ENCODE measurements around the gene MYO3B. TPM values are rescaled to one million over a fixed set of nuclear protein-coding genes. Genes with fewer than 3 reads are reported as not detected.
A peak's percentile ranks its signal among the peaks of the same experiment; 100 is the strongest.

The MYO3B gene
- total RNA-seq, 3 donors from 2014 or later (not counting 1 experiment from before 2014, with no cell fraction given): 0.68 to 0.88 (median 0.75) TPM

- no CpG with 5 or more reads among the region's 1 CpG for WGBS (ENCODE audit: insufficient coverage)
- Histone ChIP-seq H3K27ac (ENCODE audit: low read length) (no peak overlapping the region), H3K36me3 (ENCODE audit: control insufficient read depth, insufficient read depth, low read length) (no peaks in the 10 kb centered on the region), H3K4me1 (ENCODE audit: control insufficient read depth, insufficient read depth, low read length) (peaks cover 10% of the 10 kb centered on the region), H3K9me3 (ENCODE audit: control insufficient read depth, insufficient read depth, low read length) (no peaks in the 10 kb centered on the region), H3K27me3 (ENCODE audit: control insufficient read depth, insufficient read depth, low read length) (no peaks in the 10 kb centered on the region), H3K4me3 (ENCODE audit: low read length) (no peak overlapping the region)
- H3K4me1 Mint-ChIP-seq: peaks cover 13 to 23% of the 10 kb centered on the region in 2 donors
- peak overlapping the region in 1 of 2 donors; percentile 51 for H3K27ac Mint-ChIP-seq
- H3K36me3 Mint-ChIP-seq: peaks cover 3% of the 10 kb centered on the region
- no peak overlapping the region for H3K4me3 Mint-ChIP-seq
- peaks cover 0 to 7% of the 10 kb centered on the region in 2 donors for H3K27me3 Mint-ChIP-seq (ENCODE audit: low read depth in 2 of 2)
- DNase-seq (no peak), ATAC-seq (no peak)
- no peaks in the 10 kb centered on the region for H3K9me3 Mint-ChIP-seq
- no peak for TF ChIP-seq CTCF (IDR thresholded peaks at IDR 0.05)
- intact Hi-C loops (cut with micrococcal nuclease): no loop called here
These were observed 123.0 kb downstream of the MYO3B start for GRCh38 chr2:170300993-170301392.

GRCh38 chr2:170301626-170302025 lies 123.7 kb downstream of the MYO3B start:
- no peaks in the 10 kb centered on the region for H3K36me3 ChIP-seq (ENCODE audit: control insufficient read depth, insufficient read depth, low read length)
- ATAC-seq: peak; percentile 62 to 95 (median 89)
- peak overlapping the region in 1 of 2 donors; percentile 49 for H3K27ac Mint-ChIP-seq
- no peak for TF ChIP-seq CTCF (IDR thresholded peaks at IDR 0.05)
- H3K27me3 ChIP-seq (ENCODE audit: control insufficient read depth, insufficient read depth, low read length): no peaks in the 10 kb centered on the region
- H3K36me3 Mint-ChIP-seq: no peaks in the 10 kb centered on the region
- H3K9me3 Mint-ChIP-seq: no peaks in the 10 kb centered on the region
- H3K4me1 Mint-ChIP-seq: peaks cover 13 to 23% of the 10 kb centered on the region in 2 donors
- peak; percentile 10 to 20 for DNase-seq
- no peaks in the 10 kb centered on the region for H3K9me3 ChIP-seq (ENCODE audit: control insufficient read depth, insufficient read depth, low read length)
- 40% methylated on average over 5 of the region's 5 CpGs for WGBS (ENCODE audit: insufficient coverage)
- no peak overlapping the region for H3K27ac ChIP-seq (ENCODE audit: low read length)
- H3K4me3 ChIP-seq (ENCODE audit: low read length): no peak overlapping the region
- intact Hi-C loops (cut with micrococcal nuclease): no loop called here
- no peak overlapping the region for H3K4me3 Mint-ChIP-seq
- peaks cover 0 to 7% of the 10 kb centered on the region in 2 donors for H3K27me3 Mint-ChIP-seq (ENCODE audit: low read depth in 2 of 2)
- H3K4me1 ChIP-seq (ENCODE audit: control insufficient read depth, insufficient read depth, low read length): peaks cover 10% of the 10 kb centered on the region

- Histone ChIP-seq H3K4me1 (ENCODE audit: control insufficient read depth, insufficient read depth, low read length) (peaks cover 3% of the 10 kb centered on the region), H3K27me3 (ENCODE audit: control insufficient read depth, insufficient read depth, low read length) (no peaks in the 10 kb centered on the region), H3K27ac (ENCODE audit: low read length) (no peak overlapping the region), H3K4me3 (ENCODE audit: low read length) (no peak overlapping the region), H3K9me3 (ENCODE audit: control insufficient read depth, insufficient read depth, low read length) (no peaks in the 10 kb centered on the region), H3K36me3 (ENCODE audit: control insufficient read depth, insufficient read depth, low read length) (no peaks in the 10 kb centered on the region)
- no peak for DNase-seq
- Mint-ChIP-seq H3K27me3 (ENCODE audit: low read depth in 2 of 2) (peaks cover 0 to 14% of the 10 kb centered on the region in 2 donors), H3K4me3 (no peak overlapping the region), H3K36me3 (no peaks in the 10 kb centered on the region), H3K4me1 (peaks cover 7 to 10% of the 10 kb centered on the region in 2 donors), H3K9me3 (no peaks in the 10 kb centered on the region), H3K27ac (no peak overlapping the region)
- no peak for TF ChIP-seq CTCF (IDR thresholded peaks at IDR 0.05)
- no peak for ATAC-seq
- intact Hi-C loops (cut with micrococcal nuclease): no loop called here
- 92% methylated on average over 1 of the region's 2 CpGs for WGBS (ENCODE audit: insufficient coverage)
These were observed 127.8 kb downstream of the MYO3B start for GRCh38 chr2:170305711-170306110.

- intact Hi-C loops (cut with micrococcal nuclease): no loop called here
- Mint-ChIP-seq H3K27ac (no peak overlapping the region), H3K9me3 (no peaks in the 10 kb centered on the region), H3K4me3 (no peak overlapping the region), H3K27me3 (ENCODE audit: low read depth in 2 of 2) (peaks cover 0 to 14% of the 10 kb centered on the region in 2 donors), H3K4me1 (peaks cover 5 to 6% of the 10 kb centered on the region in 2 donors), H3K36me3 (no peaks in the 10 kb centered on the region)
- DNase-seq: no peak
- no peak for ATAC-seq
- no peak for TF ChIP-seq CTCF (IDR thresholded peaks at IDR 0.05)
- no peaks in the 10 kb centered on the region for H3K9me3 ChIP-seq (ENCODE audit: control insufficient read depth, insufficient read depth, low read length)
- no peaks in the 10 kb centered on the region for H3K27me3 ChIP-seq (ENCODE audit: control insufficient read depth, insufficient read depth, low read length)
- H3K27ac ChIP-seq (ENCODE audit: low read length): no peak overlapping the region
- H3K36me3 ChIP-seq (ENCODE audit: control insufficient read depth, insufficient read depth, low read length): no peaks in the 10 kb centered on the region
- H3K4me1 ChIP-seq (ENCODE audit: control insufficient read depth, insufficient read depth, low read length): peaks cover 3% of the 10 kb centered on the region
- no peak overlapping the region for H3K4me3 ChIP-seq (ENCODE audit: low read length)
- WGBS (ENCODE audit: insufficient coverage): 93% methylated on average over 5 of the region's 5 CpGs
These were observed 128.4 kb downstream of the MYO3B start for GRCh38 chr2:170306293-170306873.
